ENCODE results near the gene GORASP2. TPM values are rescaled to one million over a fixed set of nuclear protein-coding genes. Genes with fewer than 3 reads are reported as not detected.

GORASP2 gene
- total RNA-seq = 99.5 and 104 TPM in 2 replicates

DNA sequence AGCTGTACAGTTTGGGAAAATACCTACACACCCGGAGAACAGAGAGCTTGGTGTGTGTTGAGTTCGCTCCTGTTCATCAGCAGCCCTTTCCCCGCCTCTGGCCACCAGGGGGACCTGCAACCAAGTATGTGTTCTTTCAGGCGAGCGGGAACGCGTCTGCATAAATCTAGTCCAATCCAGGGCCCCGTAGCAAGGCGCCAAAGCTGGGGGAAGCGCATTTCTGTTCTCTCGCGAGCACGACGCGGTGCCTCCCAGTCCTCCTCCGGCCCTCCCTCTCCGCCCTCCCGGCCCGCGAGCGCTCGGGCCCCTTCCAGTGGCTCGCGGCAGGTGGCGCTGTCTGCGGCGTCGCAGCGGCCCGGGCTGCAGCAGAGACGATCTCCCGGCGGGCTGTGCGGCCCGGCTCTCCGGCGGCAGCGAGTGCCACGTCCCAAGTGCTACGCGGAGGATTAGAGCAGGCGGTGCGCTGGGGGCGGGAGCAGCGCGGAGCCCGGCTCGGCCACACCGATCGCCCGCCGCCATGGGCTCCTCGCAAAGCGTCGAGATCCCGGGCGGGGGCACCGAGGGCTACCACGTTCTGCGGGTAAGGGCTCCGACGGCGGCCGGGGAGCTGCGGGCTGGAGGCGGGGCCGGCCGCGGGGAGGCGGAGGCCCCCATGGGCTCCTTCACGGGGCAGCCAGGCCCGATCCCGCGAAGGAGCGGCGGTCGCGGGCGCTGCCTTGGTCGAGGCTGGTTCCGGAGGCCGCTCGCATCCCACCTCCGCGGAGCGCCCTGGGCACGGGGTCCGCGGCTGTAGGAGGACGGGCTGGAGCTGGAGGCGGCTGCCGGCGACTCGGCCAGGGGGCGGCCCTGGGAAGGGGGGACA is at the start of gene GORASP2:
Gene GORASP2 (plus strand): TSS at position 430 of the 862 bp plus-strand sequence. CDS start 88 bp downstream, at position 518.
- peak; percentile 97 for DNase-seq (ENCODE audit: low spot score)
- peak within 1 kb of the TSS; percentile 92 for H3K4me3 Mint-ChIP-seq
- peaks cover 45% of the 10 kb centered on the region for H3K4me1 Mint-ChIP-seq (ENCODE audit: low read depth)
- H3K27me3 Mint-ChIP-seq (ENCODE audit: insufficient read depth) = peaks cover 2% of the 10 kb centered on the region
- intact Hi-C loops (cut with micrococcal nuclease) = loop anchor here (1.0 to 5.0 kb wide), 12 partner anchors 44 to 1173 kb away; partner anchors contain the start of genes DCAF17, DLX2, DYNC1I2 and ERICH2
- peaks cover 19% of the 10 kb centered on the region for H3K36me3 Mint-ChIP-seq (ENCODE audit: low read depth)
- peak within 1 kb of the TSS; percentile 92 for H3K27ac Mint-ChIP-seq
- peaks cover 11% of the 10 kb centered on the region for H3K9me3 Mint-ChIP-seq

DNA sequence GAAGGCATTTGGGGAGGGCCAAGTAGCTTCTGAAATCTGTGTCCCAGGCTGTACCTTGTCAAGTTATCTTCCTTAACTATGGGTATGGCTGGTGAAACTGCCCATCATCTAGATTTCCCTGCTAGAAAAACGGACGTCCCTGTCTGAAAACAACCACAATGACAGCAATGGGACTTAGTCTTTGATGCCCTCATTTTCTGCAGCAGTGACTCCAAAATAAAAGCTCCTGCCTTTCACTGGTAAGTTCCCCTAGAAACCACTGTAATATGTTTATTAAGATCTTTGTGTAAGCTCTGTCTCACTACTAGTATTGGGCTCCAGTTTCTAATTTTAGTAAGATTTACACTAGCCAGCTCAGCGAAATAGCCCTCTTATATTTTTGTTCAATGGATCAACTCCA is 47.2 kb upstream of the GORASP2 start:
- intact Hi-C loops (cut with micrococcal nuclease) = no loop called here
- H3K36me3 Mint-ChIP-seq (ENCODE audit: low read depth) = no peaks in the 10 kb centered on the region
- peaks cover 17% of the 10 kb centered on the region for H3K27me3 Mint-ChIP-seq (ENCODE audit: insufficient read depth)
- H3K9me3 Mint-ChIP-seq = no peaks in the 10 kb centered on the region
- H3K4me3 Mint-ChIP-seq = no peak overlapping the region
- no peak for DNase-seq (ENCODE audit: low spot score)
- H3K4me1 Mint-ChIP-seq (ENCODE audit: low read depth) = peaks cover 10% of the 10 kb centered on the region
- H3K27ac Mint-ChIP-seq = no peak overlapping the region

DNA sequence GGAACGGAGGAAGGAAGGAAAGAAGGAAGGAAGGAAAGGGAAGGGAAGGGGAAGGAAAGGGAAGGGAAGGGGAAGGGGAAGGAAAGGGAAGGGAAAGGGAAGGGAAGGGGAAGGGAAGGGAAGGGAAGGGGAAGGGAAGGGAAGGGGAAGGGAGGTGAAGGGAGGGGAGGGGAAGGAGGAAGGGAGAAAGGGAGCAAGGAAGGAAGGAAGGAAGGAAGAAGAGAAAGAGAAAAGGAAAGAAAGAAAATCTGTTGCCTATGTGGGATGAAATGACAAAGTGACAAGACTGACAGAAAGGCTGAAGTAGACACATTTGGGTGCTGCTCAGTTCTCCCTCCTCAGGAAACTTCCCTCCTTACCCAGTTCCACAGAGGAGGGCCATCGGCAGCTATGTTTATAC is 46.3 kb upstream of the GORASP2 start:
- no peaks in the 10 kb centered on the region for H3K36me3 Mint-ChIP-seq (ENCODE audit: low read depth)
- H3K27ac Mint-ChIP-seq = no peak overlapping the region
- H3K27me3 Mint-ChIP-seq (ENCODE audit: insufficient read depth) = peaks cover 17% of the 10 kb centered on the region
- intact Hi-C loops (cut with micrococcal nuclease) = no loop called here
- no peak for DNase-seq (ENCODE audit: low spot score)
- H3K9me3 Mint-ChIP-seq = no peaks in the 10 kb centered on the region
- H3K4me3 Mint-ChIP-seq = no peak overlapping the region
- H3K4me1 Mint-ChIP-seq (ENCODE audit: low read depth) = peaks cover 10% of the 10 kb centered on the region

DNA sequence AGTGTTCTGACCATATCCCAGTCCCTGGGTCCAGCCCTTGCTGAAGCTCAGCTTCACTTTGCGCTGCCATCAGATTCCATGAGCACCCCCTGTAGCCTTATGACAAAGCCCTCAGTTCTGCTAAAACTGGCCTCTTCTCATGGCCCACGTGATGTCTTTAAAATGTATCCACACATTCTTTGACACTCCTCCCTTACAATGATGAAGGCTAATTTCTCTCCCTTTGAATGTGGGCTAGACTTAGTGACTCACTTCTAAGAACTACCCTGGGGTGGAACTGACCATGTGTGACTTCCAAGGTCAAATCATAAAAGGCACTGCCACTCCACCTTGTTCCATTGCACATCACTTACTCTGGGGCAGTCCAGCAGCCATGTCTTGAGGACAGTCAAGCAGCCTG is 45.4 kb upstream of the GORASP2 start:
- Mint-ChIP-seq H3K9me3 (no peaks in the 10 kb centered on the region), H3K27me3 (ENCODE audit: insufficient read depth) (peaks cover 17% of the 10 kb centered on the region), H3K36me3 (ENCODE audit: low read depth) (no peaks in the 10 kb centered on the region), H3K27ac (no peak overlapping the region), H3K4me3 (no peak overlapping the region), H3K4me1 (ENCODE audit: low read depth) (peaks cover 1% of the 10 kb centered on the region)
- no peak for DNase-seq (ENCODE audit: low spot score)
- intact Hi-C loops (cut with micrococcal nuclease) = no loop called here

DNA sequence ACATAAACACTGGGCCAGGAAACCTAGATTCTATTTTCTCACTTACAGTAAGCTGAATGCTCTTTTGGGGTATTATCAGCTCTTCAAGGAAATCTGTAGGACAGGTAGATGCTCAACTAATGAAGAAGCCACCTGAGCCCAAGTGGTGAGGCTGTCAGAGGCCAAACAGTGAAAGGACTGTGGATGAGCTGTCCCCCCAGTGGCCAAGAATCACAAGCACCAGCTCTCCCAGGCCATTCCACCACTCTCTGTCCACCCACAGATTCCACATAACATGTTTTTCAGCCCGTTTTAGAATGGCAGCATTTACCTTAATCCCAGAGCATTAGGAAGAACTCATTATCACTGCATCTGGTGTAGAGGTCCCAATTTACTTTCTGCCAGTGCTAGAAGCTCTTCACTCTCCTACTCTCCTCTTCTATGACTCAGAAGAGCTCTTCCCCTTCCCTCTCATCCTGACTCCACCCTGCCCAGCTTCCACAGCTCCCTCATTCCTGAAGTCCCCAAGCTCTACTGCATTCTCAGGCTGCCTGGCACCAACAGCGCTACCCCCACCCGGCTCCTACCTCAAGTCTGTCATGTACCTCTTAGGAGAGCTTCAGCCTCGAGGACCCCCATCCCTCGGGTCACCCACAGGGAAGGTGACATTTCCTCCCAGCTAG is 43.8 kb upstream of the GORASP2 start:
- Mint-ChIP-seq H3K27me3 (ENCODE audit: insufficient read depth) (peaks cover 21% of the 10 kb centered on the region), H3K4me1 (ENCODE audit: low read depth) (no peaks in the 10 kb centered on the region), H3K36me3 (ENCODE audit: low read depth) (no peaks in the 10 kb centered on the region), H3K4me3 (no peak overlapping the region), H3K9me3 (no peaks in the 10 kb centered on the region), H3K27ac (no peak overlapping the region)
- DNase-seq (ENCODE audit: low spot score) = no peak
- intact Hi-C loops (cut with micrococcal nuclease) = no loop called here

DNA sequence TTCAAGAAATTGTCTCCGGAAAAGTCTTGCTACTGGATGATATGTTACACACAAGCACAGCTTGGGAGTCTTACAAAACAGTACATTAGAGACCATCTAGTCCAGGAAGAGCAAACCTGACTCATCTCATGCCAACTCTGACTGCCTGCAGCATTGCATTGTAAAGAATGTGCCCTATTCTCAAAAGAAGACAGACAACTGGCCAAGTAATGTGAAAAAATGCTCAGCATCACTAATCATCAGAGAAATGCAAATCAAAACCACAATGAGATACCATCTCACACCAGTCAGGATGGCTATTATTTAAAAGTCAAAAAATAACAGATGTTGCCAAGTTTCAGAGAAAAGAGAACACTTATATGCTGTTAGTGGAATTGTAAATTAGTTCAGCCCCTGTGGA is 42.7 kb upstream of the GORASP2 start:
- H3K36me3 Mint-ChIP-seq (ENCODE audit: low read depth) = no peaks in the 10 kb centered on the region
- H3K27ac Mint-ChIP-seq = no peak overlapping the region
- H3K4me3 Mint-ChIP-seq = no peak overlapping the region
- intact Hi-C loops (cut with micrococcal nuclease) = no loop called here
- no peak for DNase-seq (ENCODE audit: low spot score)
- H3K27me3 Mint-ChIP-seq (ENCODE audit: insufficient read depth) = peaks cover 25% of the 10 kb centered on the region
- no peaks in the 10 kb centered on the region for H3K9me3 Mint-ChIP-seq
- no peaks in the 10 kb centered on the region for H3K4me1 Mint-ChIP-seq (ENCODE audit: low read depth)

DNA sequence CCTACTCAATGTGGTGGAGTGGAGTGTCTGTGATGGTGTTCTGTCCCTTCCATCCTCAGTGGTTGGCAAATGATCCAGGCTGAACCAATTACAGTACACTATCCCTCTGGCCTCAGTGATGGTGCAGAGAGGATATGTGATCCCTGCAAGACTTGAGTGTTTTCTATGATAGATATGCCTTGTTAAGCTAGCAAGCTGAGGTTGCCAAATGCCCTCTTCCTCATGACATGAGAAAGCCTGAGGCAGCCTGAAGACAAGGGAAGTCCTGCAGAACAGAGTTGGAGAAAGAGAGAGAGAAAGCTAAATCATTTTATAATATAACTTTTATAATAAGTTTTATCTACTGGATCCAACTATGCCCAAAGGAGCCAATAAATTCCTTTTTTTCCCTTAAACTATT is 41.6 kb upstream of the GORASP2 start:
- no peak overlapping the region for H3K27ac Mint-ChIP-seq
- H3K27me3 Mint-ChIP-seq (ENCODE audit: insufficient read depth) = peaks cover 20% of the 10 kb centered on the region
- DNase-seq (ENCODE audit: low spot score) = no peak
- H3K9me3 Mint-ChIP-seq = no peaks in the 10 kb centered on the region
- no peaks in the 10 kb centered on the region for H3K4me1 Mint-ChIP-seq (ENCODE audit: low read depth)
- H3K36me3 Mint-ChIP-seq (ENCODE audit: low read depth) = no peaks in the 10 kb centered on the region
- H3K4me3 Mint-ChIP-seq = no peak overlapping the region
- intact Hi-C loops (cut with micrococcal nuclease) = no loop called here

DNA sequence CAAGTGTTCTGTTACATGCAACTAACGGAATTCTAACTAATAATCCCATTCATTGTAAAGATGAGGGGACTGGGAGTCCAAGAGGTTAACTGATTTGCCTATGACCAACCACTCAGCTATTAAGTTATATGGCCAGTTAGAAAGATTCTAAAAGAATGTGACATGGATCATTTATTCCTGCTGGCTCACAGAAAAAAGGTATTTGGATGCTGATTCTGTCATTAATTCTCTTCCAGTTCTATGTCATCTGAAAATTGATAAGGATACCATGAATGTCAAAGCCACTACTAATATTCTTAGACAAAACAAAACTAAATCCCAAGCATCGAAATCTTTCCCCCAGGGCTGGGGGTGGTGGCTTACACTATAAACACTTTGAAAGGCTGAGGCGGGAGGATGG is 41.2 kb upstream of the GORASP2 start:
- no peak overlapping the region for H3K4me3 Mint-ChIP-seq
- H3K27ac Mint-ChIP-seq = no peak overlapping the region
- intact Hi-C loops (cut with micrococcal nuclease) = no loop called here
- no peaks in the 10 kb centered on the region for H3K4me1 Mint-ChIP-seq (ENCODE audit: low read depth)
- no peaks in the 10 kb centered on the region for H3K9me3 Mint-ChIP-seq
- peaks cover 18% of the 10 kb centered on the region for H3K27me3 Mint-ChIP-seq (ENCODE audit: insufficient read depth)
- no peak for DNase-seq (ENCODE audit: low spot score)
- no peaks in the 10 kb centered on the region for H3K36me3 Mint-ChIP-seq (ENCODE audit: low read depth)

DNA sequence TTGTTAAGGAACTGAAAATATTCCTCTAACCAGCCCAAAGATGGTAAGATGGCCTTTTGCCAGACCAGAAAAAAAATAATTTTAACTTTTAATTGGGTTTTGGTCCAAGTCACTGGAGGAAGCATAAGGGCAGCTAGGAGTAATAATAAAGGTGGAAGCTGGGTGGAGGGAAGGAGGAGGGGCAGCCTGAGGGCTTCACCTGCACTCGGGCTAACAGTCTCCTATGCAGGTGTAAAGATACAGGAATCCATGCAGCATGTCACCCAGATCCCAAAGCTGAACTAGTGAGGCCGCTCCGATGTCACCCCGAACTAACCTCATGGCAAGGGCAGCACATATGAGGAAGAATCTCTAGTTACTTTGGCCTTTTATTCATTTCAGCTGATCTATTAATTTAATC is 37.2 kb upstream of the GORASP2 start:
- no peaks in the 10 kb centered on the region for H3K36me3 Mint-ChIP-seq (ENCODE audit: low read depth)
- peaks cover 23% of the 10 kb centered on the region for H3K27me3 Mint-ChIP-seq (ENCODE audit: insufficient read depth)
- no peak overlapping the region for H3K4me3 Mint-ChIP-seq
- intact Hi-C loops (cut with micrococcal nuclease) = no loop called here
- no peak for DNase-seq (ENCODE audit: low spot score)
- no peak overlapping the region for H3K27ac Mint-ChIP-seq
- H3K9me3 Mint-ChIP-seq = no peaks in the 10 kb centered on the region
- H3K4me1 Mint-ChIP-seq (ENCODE audit: low read depth) = no peaks in the 10 kb centered on the region

DNA sequence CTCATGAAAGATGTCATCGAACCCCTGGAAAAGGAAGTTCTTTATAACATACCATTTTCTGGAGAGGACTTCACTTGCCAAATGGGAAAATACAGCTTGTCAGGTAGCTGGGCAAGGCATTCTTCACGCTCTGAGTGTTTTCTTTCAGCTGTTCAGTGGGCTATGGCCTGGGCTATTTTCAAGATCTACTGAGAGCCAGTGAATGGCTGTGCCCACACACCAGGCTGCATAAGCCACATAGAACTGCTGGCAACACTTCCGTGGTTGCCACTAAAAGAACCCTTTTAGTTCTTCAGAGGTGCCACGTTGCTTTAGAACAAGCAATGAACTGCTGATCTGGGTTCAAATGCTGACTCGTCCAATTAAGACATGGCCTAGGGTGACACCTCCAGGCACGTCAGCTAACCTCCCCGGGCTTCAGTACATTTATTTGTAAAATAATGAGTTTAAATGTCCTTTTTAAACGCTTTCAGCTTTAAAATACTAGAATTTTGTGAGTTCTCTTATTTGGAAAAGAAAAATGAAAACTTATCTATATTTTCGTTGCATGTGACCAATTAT is 36.6 kb upstream of the GORASP2 start:
- Mint-ChIP-seq H3K27me3 (ENCODE audit: insufficient read depth) (peaks cover 23% of the 10 kb centered on the region), H3K27ac (no peak overlapping the region), H3K4me1 (ENCODE audit: low read depth) (no peaks in the 10 kb centered on the region), H3K4me3 (no peak overlapping the region), H3K36me3 (ENCODE audit: low read depth) (no peaks in the 10 kb centered on the region), H3K9me3 (no peaks in the 10 kb centered on the region)
- intact Hi-C loops (cut with micrococcal nuclease) = no loop called here
- DNase-seq (ENCODE audit: low spot score) = no peak

DNA sequence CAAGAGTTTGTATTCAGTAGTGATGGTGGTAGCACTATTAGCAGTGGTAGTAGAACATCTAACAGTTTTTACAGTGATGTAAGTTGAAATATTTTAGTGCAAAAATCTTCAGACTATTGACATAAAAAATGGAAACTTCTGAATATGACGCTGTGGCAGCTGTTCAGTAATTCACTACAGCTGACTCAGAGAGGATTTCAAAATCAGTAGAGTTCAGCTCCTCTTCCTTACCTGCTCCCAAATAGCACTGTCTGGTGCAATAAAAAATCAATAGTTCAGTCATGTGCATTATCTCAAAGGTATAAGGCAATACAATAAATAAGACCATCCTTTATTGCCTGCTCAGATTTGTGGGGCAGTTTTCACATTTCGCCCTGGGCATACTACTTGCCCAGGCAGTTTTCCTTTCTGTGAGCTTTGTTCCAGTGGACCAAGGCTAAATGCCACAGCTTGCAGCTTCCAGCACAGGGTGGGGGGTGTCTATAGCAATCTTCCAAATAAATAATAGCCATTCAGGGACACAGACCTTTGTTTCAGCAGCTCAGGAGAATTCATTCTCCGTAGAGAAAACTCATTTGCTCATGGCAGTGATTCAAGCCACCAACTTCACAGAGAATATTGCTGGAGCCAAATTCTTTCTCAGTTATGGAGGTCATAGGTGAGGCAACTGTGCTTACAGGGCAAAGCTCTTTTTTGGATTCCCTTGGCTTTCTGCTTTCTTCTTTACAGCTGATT is 33.9 kb upstream of the GORASP2 start:
- Mint-ChIP-seq H3K9me3 (no peaks in the 10 kb centered on the region), H3K27me3 (ENCODE audit: insufficient read depth) (peaks cover 24% of the 10 kb centered on the region), H3K4me1 (ENCODE audit: low read depth) (no peaks in the 10 kb centered on the region), H3K27ac (no peak overlapping the region), H3K36me3 (ENCODE audit: low read depth) (no peaks in the 10 kb centered on the region), H3K4me3 (no peak overlapping the region)
- no peak for DNase-seq (ENCODE audit: low spot score)
- intact Hi-C loops (cut with micrococcal nuclease) = no loop called here

DNA sequence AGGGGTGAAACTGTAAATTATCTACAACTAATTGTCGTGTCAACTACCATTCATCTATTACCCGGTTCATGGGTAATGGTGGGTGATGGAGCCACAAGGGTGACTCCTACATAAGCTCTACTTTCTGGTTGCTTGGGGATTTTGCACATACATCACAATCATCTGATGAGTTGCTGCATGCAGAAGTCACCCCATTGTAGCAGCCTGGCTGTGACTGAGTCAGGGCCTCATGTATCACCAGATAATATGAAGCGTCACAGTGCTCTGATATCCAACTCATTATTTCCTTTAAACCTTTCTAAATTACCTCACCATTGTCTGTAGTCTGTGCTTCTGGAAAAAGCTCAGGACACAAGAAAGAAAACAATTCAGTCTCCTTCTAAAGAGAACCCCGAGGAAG is 32.4 kb upstream of the GORASP2 start:
- H3K36me3 Mint-ChIP-seq (ENCODE audit: low read depth) = no peaks in the 10 kb centered on the region
- H3K27ac Mint-ChIP-seq = no peak overlapping the region
- DNase-seq (ENCODE audit: low spot score) = no peak
- no peaks in the 10 kb centered on the region for H3K9me3 Mint-ChIP-seq
- peaks cover 17% of the 10 kb centered on the region for H3K27me3 Mint-ChIP-seq (ENCODE audit: insufficient read depth)
- H3K4me1 Mint-ChIP-seq (ENCODE audit: low read depth) = no peaks in the 10 kb centered on the region
- H3K4me3 Mint-ChIP-seq = no peak overlapping the region
- intact Hi-C loops (cut with micrococcal nuclease) = no loop called here

DNA sequence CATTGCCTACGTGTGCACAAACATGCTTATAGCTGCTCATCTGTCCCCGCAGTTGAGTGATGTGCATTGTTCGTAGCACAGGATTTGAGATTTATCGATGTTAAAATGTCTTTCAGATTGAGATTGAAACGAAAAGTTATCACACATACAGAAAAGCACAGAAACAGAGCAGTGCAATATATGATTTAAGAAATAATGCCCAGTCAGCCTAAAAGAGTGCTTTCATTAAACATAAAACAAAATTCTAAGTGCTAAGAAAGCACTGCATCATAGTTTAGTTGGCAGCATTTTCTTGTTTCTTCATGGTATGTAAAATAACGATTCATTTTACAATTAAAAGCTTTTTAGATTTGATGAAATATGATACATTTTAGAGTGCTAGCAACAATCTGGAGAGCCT is 31.9 kb upstream of the GORASP2 start:
- Mint-ChIP-seq H3K27me3 (ENCODE audit: insufficient read depth) (peaks cover 17% of the 10 kb centered on the region), H3K36me3 (ENCODE audit: low read depth) (no peaks in the 10 kb centered on the region), H3K27ac (no peak overlapping the region), H3K4me1 (ENCODE audit: low read depth) (no peaks in the 10 kb centered on the region), H3K4me3 (no peak overlapping the region), H3K9me3 (no peaks in the 10 kb centered on the region)
- intact Hi-C loops (cut with micrococcal nuclease) = no loop called here
- no peak for DNase-seq (ENCODE audit: low spot score)
